MM.1S (cell line): Measurements from ENCODE around the gene C10orf95.
A peak's percentile ranks its signal among the peaks of the same experiment; 100 is the strongest.

Source experiments
- DNase-seq: peaks from one replicate; pipeline ENCODE4 v3.0.0-alpha.2; 2015
- H2AFZ ChIP-seq: fragments of 300-600 bp; sonication (generic); 2 replicates; pipeline ENCODE4 v1.6.0; 2016; ENCODE audit warnings: antibody characterized with exemption, low read length
- H3F3A ChIP-seq: fragments of 300-600 bp; sonication (generic); 2 replicates; pipeline ENCODE4 v1.6.1; 2016; ENCODE audit warnings: mild to moderate bottlenecking, antibody characterized with exemption, low read length, moderate library complexity, mixed read lengths; ENCODE audit not compliant: insufficient read depth
- H3K27ac ChIP-seq: fragments of 300-600 bp; sonication (generic); 2 replicates; pipeline ENCODE4 v1.5.1; 2016; ENCODE audit warnings: mild to moderate bottlenecking, low read length
- H3K27me3 ChIP-seq: fragments of 300-600 bp; sonication (generic); replicated peaks from 2 replicates; pipeline ENCODE4 v1.6.0; 2016; ENCODE audit warnings: low read length; ENCODE audit not compliant: insufficient read depth
- H3K36me3 ChIP-seq: fragments of 300-600 bp; sonication (generic); replicated peaks from 2 replicates; pipeline ENCODE4 v1.6.1; 2016; ENCODE audit warnings: mild to moderate bottlenecking, low read length, mixed read lengths; ENCODE audit not compliant: insufficient read depth
- H3K4me1 ChIP-seq: fragments of 300-600 bp; sonication (generic); 2 replicates; pipeline ENCODE4 v1.6.1; 2016; ENCODE audit warnings: low read length, mixed read lengths
- H3K4me2 ChIP-seq: fragments of 300-600 bp; sonication (generic); 2 replicates; pipeline ENCODE4 v1.6.0; 2016; ENCODE audit warnings: low read depth, low read length
- H3K4me3 ChIP-seq: fragments of 300-600 bp; sonication (generic); 2 replicates; pipeline ENCODE4 v1.5.1; 2016; ENCODE audit warnings: low read length, mixed read lengths
- H3K79me2 ChIP-seq: fragments of 300-600 bp; sonication (generic); 2 replicates; pipeline ENCODE4 v1.6.1; 2016; ENCODE audit warnings: mixed run types, low read length, mixed read lengths
- H3K9ac ChIP-seq: fragments of 300-600 bp; sonication (generic); 2 replicates; pipeline ENCODE4 v1.6.1; 2016; ENCODE audit warnings: low read length, mixed read lengths
- H3K9me2 ChIP-seq: fragments of 300-600 bp; sonication (generic); replicated peaks from 2 replicates; pipeline ENCODE4 v1.6.1; 2016; ENCODE audit warnings: mild to moderate bottlenecking, low read length, mixed read lengths; ENCODE audit not compliant: insufficient read depth
- H3K9me3 ChIP-seq: fragments of 300-600 bp; sonication (generic); replicated peaks from 2 replicates; pipeline ENCODE4 v1.6.1; 2016; ENCODE audit warnings: mild to moderate bottlenecking, low read length, mixed read lengths; ENCODE audit not compliant: insufficient read depth
- H4K20me1 ChIP-seq: fragments of 300-600 bp; sonication (generic); 2 replicates; pipeline ENCODE4 v1.6.1; 2016; ENCODE audit warnings: mild to moderate bottlenecking, low read length, moderate library complexity, mixed read lengths; ENCODE audit not compliant: insufficient read depth
- EZH2 ChIP-seq: fragments of 300-600 bp; sonication (generic); optimal IDR thresholded peaks from 2 replicates; pipeline ENCODE3; 2017; ENCODE audit warnings: low read depth, mild to moderate bottlenecking, antibody characterized with exemption, low read length, mixed read lengths
- EZH2phosphoT487 ChIP-seq: fragments of 300-600 bp; sonication (generic); IDR thresholded peaks from 2 replicates; pipeline ENCODE4 v1.6.1; 2018; ENCODE audit warnings: antibody characterized with exemption, low read length
- TF ChIP-seq, protein P1 (sequence below): fragments of 300-600 bp; sonication (generic); IDR thresholded peaks from 2 replicates; pipeline ENCODE4 v1.5.1; 2016; ENCODE audit warnings: antibody characterized with exemption, low read length, mixed read lengths

The C10orf95 gene

DNA sequence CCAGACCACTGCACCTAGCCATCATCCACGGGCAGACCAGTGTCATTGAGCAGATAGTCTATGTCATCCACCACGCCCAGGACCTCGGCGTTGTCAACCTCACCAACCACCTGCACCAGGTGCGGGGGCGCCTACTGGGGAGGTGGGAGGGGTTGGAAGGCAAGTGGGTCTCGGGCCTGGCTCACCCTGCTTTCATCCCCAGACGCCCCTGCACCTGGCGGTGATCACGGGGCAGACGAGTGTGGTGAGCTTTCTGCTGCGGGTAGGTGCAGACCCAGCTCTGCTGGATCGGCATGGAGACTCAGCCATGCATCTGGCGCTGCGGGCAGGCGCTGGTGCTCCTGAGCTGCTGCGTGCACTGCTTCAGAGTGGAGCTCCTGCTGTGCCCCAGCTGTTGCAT is 51.3 kb downstream of the C10orf95 start:
- H4K20me1 ChIP-seq: peaks cover 11% of the 10 kb centered on the region; the same call in 1 of the 2 replicates
- no peak overlapping the region for H2AFZ ChIP-seq
- H3F3A ChIP-seq: peaks cover 49% of the 10 kb centered on the region
- peak overlapping the region; percentile 94; the same call in 1 of the 2 replicates for H3K4me2 ChIP-seq
- H3K36me3 ChIP-seq: peaks cover 15% of the 10 kb centered on the region
- peak overlapping the region; percentile 57; the same call in 1 of the 2 replicates for H3K4me3 ChIP-seq
- DNase-seq: no peak
- no peaks in the 10 kb centered on the region for H3K27me3 ChIP-seq
- peak overlapping the region; percentile 71; the same call in 1 of the 2 replicates for H3K27ac ChIP-seq
- TF ChIP-seq EZH2 (no peak), EZH2phosphoT487 (no peak)
- TF ChIP-seq, protein P1, sequence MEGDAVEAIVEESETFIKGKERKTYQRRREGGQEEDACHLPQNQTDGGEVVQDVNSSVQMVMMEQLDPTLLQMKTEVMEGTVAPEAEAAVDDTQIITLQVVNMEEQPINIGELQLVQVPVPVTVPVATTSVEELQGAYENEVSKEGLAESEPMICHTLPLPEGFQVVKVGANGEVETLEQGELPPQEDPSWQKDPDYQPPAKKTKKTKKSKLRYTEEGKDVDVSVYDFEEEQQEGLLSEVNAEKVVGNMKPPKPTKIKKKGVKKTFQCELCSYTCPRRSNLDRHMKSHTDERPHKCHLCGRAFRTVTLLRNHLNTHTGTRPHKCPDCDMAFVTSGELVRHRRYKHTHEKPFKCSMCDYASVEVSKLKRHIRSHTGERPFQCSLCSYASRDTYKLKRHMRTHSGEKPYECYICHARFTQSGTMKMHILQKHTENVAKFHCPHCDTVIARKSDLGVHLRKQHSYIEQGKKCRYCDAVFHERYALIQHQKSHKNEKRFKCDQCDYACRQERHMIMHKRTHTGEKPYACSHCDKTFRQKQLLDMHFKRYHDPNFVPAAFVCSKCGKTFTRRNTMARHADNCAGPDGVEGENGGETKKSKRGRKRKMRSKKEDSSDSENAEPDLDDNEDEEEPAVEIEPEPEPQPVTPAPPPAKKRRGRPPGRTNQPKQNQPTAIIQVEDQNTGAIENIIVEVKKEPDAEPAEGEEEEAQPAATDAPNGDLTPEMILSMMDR: no peak
- peak overlapping the region; percentile 46; the same call in 1 of the 2 replicates for H3K9ac ChIP-seq
- peaks cover 24% of the 10 kb centered on the region for H3K4me1 ChIP-seq
- H3K9me2 ChIP-seq: no peaks in the 10 kb centered on the region
- no peaks in the 10 kb centered on the region for H3K9me3 ChIP-seq
- H3K79me2 ChIP-seq: peaks cover 44% of the 10 kb centered on the region
